Fibroblast of pulmonary artery (primary cell): ENCODE measurements around the gene RALGAPA2.

Experiments used
- DNase-seq: peaks from one replicate; pipeline ENCODE4 v3.0.0-alpha.2; 2010; ENCODE audit warnings: low read depth
- H3K4me3 ChIP-seq: replicated peaks from 2 replicates; pipeline ENCODE4 v1.5.1; 2011; ENCODE audit warnings: low read depth, mild to moderate bottlenecking, control low read depth, low read length, moderate library complexity
- TF ChIP-seq, protein P1 (sequence below): IDR thresholded peaks from 2 replicates; pipeline ENCODE4 v1.5.1; 2011; ENCODE audit warnings: mild to moderate bottlenecking, control low read depth, low read length, inconsistent platforms; ENCODE audit errors: missing control alignments

RALGAPA2 gene

DNA sequence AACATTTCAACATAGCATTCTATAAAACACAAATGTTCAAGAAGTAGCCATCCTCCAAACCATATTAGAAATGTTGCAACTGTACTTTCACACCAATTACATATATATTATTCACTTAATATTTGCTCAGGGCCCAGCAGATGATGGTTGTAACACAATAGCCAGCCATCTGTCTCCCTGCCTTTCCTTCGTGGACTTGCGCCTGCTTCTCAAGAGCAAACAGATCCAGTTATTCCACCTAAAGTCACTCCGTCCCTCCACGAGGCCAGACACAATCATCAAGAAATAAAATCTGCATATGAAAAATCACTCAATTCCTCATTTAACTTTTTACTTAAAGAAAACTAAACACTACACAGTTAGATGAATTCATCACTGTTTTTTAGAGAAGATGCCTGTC is 160.4 kb downstream of the RALGAPA2 start:
- no peak for DNase-seq
- TF ChIP-seq, protein P1, sequence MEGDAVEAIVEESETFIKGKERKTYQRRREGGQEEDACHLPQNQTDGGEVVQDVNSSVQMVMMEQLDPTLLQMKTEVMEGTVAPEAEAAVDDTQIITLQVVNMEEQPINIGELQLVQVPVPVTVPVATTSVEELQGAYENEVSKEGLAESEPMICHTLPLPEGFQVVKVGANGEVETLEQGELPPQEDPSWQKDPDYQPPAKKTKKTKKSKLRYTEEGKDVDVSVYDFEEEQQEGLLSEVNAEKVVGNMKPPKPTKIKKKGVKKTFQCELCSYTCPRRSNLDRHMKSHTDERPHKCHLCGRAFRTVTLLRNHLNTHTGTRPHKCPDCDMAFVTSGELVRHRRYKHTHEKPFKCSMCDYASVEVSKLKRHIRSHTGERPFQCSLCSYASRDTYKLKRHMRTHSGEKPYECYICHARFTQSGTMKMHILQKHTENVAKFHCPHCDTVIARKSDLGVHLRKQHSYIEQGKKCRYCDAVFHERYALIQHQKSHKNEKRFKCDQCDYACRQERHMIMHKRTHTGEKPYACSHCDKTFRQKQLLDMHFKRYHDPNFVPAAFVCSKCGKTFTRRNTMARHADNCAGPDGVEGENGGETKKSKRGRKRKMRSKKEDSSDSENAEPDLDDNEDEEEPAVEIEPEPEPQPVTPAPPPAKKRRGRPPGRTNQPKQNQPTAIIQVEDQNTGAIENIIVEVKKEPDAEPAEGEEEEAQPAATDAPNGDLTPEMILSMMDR: no peak

DNA sequence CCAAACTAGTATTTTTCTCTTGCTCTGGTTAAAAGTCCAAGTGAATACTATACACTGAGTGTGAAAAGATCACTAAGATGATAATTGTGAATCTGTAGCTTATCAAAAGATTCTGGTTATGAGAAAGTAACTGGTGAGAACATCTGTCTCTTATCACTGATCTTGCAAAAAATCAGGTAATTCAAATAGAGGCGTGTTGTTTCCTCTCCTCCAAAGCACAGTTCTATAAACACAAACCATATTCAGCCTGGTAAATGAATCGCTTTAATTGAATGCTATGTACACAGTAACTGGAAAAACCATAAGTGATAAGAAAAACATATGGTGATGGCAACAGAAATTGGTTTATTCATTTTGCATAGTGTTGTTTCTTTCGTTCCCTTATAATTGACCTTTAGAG is 161.0 kb downstream of the RALGAPA2 start:
- H3K4me3 ChIP-seq: no peak overlapping the region
- TF ChIP-seq, protein P1: no peak
- no peak for DNase-seq

More for the DNA sequence above, 160.4 kb downstream of the RALGAPA2 start:
- no peak overlapping the region for H3K4me3 ChIP-seq

DNA sequence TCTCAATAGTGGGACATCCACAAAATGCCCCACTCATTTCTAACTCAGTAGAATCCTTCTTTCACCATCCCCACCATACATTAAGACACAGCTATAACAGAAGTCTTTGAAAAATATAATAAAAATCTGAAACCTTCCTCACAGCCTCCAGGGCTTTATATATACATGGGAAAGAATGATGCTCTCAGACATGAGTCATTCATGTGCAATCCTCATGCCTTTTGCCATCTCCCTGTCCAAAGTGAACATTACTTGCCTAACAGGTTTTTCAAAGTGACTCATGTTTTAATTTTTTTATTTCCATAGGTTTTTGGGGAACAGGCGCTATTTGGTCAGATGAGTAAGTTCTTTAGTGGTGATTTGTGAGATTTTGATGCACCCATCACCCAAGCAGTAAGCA is 162.7 kb downstream of the RALGAPA2 start:
- DNase-seq: peak; percentile 62
- TF ChIP-seq, protein P1: no peak
- H3K4me3 ChIP-seq: no peak overlapping the region

DNA sequence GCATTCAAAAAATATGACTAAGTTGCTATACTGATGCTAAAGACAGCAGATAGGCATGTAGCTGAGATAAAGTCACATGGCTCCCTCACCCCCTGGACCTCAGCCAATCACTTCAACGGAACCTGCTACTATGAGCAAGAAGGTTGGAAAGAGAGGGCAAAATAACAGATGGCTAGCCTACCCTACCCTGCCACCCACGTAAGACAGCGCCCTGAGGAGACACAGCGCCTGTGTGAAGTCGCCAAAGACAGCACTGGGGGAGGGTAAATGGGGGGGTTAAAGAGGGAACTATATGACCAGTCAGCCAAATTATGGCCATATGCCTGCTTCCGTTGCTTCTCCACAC is 163.2 kb downstream of the RALGAPA2 start:
- DNase-seq: no peak
- H3K4me3 ChIP-seq: no peak overlapping the region
- TF ChIP-seq, protein P1: no peak

DNA sequence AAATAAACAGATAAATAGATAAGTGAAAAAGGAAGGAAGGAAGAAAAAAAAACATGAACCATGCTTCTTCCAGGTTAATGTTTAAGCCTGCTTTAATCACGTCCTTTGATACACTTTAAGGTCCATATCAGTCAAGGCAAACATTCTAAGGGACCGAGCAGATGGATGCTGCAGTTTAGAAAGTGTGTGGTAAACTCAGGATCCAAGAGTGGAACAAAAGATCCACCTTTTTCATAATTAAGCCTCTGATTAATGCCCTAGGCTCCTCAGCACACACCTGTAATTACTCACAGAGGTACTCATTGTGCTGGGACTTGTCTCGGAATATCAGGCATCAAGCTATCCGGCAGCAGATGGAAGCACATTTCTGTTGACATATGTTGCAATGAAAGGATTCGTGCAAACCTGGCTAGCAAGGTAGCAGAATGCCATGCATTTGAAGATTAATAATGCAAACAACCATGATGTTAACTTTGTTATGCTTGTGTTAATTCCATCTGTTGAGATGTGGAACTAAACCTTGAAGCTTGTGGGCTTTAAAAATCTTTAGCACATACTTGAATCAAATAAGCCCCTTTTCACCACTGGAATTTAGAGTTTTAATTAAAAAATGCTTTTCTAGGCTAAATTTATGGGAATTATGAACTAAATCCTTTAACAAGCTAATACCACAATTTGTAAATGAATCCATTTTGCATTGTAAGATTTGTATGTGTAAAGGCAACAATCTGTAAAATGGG is 163.7 kb downstream of the RALGAPA2 start:
- TF ChIP-seq, protein P1: no peak
- H3K4me3 ChIP-seq: no peak overlapping the region
- no peak for DNase-seq

DNA sequence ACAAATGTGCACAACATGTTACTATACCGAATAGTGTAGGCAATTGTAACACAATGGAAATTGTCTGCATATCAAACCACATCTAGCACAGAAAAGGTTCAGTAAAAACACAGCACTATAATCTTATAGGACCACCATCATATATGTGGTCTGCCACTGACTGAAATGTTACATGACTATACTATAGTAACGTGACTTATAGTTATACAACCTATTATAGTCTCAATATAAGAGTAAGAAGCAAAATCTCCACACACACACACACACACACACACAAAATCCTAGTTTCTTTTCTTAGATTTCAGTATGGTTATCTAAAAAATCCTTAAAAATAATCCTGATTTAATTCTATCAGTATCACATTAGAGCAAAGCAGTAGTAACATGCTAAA is 164.6 kb downstream of the RALGAPA2 start:
- H3K4me3 ChIP-seq: no peak overlapping the region
- TF ChIP-seq, protein P1: no peak
- no peak for DNase-seq
